IMR-90 (cell line): ENCODE data around the gene C3orf49.

Experiments
- CEBPB ChIP-seq: IDR thresholded peaks from 2 replicates; pipeline ENCODE4 v1.6.1; 2012; ENCODE audit warnings: low read depth, low read length, improper control_type of control experiment
- POLR2A ChIP-seq: IDR thresholded peaks from 2 replicates; pipeline ENCODE4 v1.6.1; 2012; ENCODE audit warnings: mild to moderate bottlenecking, low read depth, low read length
- RFX5 ChIP-seq: IDR thresholded peaks from 2 replicates; pipeline ENCODE4 v1.8.0; 2012; ENCODE audit warnings: low read depth, mild to moderate bottlenecking, low read length, moderate library complexity
- TF ChIP-seq, protein P1 (sequence below): conservative IDR thresholded peaks from 2 replicates; pipeline ENCODE4 v1.5.1; 2012; ENCODE audit warnings: mild to moderate bottlenecking, low read depth, low read length, improper control_type of control experiment
- TF ChIP-seq, protein P2 (sequence below): fragments of 150-350 bp; IDR thresholded peaks from 2 replicates; pipeline ENCODE4 v1.6.1; 2016; ENCODE audit warnings: low read depth, mild to moderate bottlenecking, low read length, moderate library complexity, borderline replicate concordance

- TF ChIP-seq POLR2A (no peak), RFX5 (no peak), CEBPB (no peak)
- TF ChIP-seq, protein P1, sequence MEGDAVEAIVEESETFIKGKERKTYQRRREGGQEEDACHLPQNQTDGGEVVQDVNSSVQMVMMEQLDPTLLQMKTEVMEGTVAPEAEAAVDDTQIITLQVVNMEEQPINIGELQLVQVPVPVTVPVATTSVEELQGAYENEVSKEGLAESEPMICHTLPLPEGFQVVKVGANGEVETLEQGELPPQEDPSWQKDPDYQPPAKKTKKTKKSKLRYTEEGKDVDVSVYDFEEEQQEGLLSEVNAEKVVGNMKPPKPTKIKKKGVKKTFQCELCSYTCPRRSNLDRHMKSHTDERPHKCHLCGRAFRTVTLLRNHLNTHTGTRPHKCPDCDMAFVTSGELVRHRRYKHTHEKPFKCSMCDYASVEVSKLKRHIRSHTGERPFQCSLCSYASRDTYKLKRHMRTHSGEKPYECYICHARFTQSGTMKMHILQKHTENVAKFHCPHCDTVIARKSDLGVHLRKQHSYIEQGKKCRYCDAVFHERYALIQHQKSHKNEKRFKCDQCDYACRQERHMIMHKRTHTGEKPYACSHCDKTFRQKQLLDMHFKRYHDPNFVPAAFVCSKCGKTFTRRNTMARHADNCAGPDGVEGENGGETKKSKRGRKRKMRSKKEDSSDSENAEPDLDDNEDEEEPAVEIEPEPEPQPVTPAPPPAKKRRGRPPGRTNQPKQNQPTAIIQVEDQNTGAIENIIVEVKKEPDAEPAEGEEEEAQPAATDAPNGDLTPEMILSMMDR, result no peak
- TF ChIP-seq, protein P2, sequence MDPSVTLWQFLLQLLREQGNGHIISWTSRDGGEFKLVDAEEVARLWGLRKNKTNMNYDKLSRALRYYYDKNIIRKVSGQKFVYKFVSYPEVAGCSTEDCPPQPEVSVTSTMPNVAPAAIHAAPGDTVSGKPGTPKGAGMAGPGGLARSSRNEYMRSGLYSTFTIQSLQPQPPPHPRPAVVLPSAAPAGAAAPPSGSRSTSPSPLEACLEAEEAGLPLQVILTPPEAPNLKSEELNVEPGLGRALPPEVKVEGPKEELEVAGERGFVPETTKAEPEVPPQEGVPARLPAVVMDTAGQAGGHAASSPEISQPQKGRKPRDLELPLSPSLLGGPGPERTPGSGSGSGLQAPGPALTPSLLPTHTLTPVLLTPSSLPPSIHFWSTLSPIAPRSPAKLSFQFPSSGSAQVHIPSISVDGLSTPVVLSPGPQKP, result no peak
These were observed 15.2 kb upstream of the C3orf49 start for GRCh38 chr3:63803911-63804310.
